Stimulated activated CD4-positive, alpha-beta T cell treated with anti-CD3 and anti-CD28 coated beads, Interleukin-4, amount 100 ng/mL, for 48 hours (primary cell): ENCODE data around the gene CYREN.
"Not testable (repeated sequence)": the region's sequence is repeated elsewhere in the genome, so short reads cannot be mapped to it uniquely, and the experiment has no call there.

Experiments used
- DNase-seq, 2 donors: peaks; one replicate each; pipeline ENCODE4 v3.0.0-alpha.2; 2020; ENCODE audit warnings: low read depth in 2 of 2

The CYREN gene

GRCh38 chr7:135159359-135160085 lies 11.0 kb downstream of the CYREN start:
- DNase-seq: no peak

DNA sequence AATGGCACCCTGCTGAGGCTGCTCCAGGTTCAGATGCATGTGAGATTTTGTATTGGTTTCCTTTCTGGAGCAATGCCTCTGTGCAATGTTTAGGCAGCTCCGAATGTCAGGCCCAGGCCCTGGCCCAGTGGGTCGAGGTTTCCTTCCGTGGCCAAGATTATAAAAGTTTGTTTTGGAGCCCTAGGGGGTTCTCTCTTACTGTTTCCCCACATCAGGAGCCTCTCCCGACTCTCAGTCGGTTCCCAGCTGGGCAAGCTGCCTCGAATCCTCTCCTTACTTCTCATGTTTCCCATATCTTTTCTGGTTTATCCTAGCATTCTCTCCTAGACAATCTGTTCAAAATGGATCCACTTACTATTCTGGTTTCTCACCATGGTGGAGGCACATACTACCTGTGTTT lies 11.6 kb downstream of the CYREN start:
- no peak for DNase-seq

- DNase-seq: no peak
Observed at GRCh38 chr7:135158141-135158655, 12.3 kb downstream of the CYREN start.

GRCh38 chr7:135156290-135156689 lies 14.2 kb downstream of the CYREN start:
- no peak for DNase-seq

GRCh38 chr7:135154734-135155133 lies 15.8 kb downstream of the CYREN start:
- DNase-seq: no peak

DNA sequence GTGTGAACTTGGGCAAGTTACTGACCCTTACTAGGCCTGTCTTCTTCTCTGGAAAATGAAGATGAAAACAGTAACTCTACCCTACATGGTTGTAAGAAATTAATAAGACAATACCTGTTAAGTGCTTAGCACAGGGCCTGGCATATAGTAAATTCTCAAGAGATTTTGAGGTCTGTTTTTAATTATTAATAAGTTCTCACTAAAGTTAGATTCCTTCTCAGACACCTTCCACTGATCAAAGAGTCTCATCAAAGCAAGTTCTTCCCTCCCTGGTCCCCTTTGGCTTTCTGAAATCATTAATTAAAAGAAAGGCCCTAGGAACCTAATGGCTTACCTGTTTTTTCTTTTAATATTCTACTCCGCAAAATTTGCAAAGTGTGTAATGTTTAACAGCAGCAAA lies 18.1 kb downstream of the CYREN start:
- DNase-seq: no peak

DNA sequence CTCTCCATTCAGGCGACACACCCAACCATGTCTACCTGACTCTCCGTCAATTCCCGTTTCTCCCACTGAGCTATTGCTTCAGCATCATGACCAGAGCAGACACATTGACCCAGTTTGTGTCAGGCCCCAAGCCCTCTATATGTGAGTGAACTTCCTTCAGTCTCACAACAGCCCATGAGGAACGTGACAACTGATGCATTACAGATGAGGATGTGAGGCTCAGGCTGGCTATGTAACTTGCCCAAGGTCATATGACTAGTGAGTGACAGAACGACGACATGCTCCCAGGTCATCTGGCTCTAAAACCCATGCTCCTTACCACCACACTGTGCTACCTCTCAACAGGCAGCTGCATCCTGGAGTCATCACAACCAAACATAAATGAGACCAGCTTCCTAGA lies 19.0 kb downstream of the CYREN start:
- no peak for DNase-seq

GRCh38 chr7:135151132-135151531 lies 19.4 kb downstream of the CYREN start:
- no peak for DNase-seq

DNA sequence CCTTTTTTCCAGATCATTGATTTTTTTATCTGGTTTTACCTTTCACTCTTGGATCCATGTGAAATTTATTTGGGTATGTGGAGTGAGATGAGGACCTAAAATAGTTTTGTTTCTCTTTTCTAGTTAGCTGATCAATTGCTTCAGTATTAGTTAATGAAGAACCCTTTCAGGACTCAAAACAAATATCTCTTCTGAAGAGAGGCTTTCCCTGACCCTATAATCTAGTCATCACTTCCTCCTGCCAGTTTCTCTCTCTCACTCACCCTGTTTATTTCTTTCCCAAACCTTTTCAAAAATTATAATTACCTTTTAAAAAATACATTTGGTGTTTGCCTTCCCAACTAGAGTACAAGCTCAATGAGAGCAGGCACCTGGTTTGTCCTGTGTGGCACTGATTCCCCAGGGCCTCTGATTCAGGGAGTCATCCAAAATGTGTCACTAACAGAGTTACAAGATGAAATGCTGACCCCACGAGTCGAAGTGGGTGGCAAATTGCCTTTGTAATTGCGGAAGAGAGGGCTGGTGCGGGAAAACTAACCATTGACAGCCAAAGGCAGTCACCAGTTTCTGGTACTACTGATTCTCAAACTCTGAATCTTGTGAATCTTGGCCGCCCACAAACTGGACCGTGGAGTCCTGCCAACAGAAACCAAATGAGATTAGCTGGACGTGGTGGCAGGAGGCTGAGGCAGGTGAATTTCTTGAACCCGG lies 20.3 kb downstream of the CYREN start:
- no peak for DNase-seq

DNA sequence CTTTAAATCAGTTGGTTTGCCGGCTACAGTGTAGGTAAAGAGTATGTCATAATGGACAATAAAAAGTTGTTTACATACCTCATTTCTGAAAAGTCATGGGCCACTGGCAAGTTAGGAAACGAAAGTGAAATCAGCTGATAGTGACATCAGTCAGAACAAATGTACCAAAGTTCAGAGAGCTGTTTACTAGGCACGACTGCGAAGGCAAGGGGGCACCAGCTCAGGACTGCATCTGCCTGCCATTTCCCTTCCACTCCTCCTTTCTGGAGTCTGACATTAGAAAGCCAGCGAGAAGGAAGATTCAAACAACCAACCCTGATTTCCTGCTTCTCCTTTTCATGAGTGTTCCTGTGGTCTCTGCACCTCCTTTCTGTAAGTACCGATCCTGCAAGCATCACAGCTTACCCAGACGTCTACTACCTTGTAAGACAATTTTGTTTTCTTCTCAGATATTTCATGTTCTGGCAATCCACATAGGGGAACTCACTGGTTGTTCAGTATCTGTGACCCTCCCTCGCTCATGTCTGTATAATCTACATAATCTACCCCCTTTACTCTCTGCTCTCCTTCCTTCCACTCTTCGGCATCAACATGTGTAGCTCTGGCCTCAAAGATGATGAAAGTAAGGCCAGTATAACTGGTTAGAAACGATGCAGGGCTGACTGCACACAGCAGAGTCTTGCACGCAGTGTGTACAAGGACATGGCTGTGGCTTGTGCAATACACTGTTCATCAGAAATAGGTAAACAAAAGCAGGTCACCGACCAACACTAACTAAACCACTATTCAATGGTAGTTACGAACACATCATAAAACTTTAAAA lies 22.4 kb downstream of the CYREN start, which contains the start of gene TMEM140:
Gene TMEM140 (plus strand): TSS at position 174 of the 823 bp plus-strand sequence. CDS start 16,370 bp downstream, outside the sequence.
- DNase-seq: no peak

- DNase-seq: no peak
Observed at GRCh38 chr7:135147341-135147898, 23.1 kb downstream of the CYREN start.

GRCh38 chr7:135143885-135144668 lies 26.4 kb downstream of the CYREN start:
- DNase-seq: no peak

DNA sequence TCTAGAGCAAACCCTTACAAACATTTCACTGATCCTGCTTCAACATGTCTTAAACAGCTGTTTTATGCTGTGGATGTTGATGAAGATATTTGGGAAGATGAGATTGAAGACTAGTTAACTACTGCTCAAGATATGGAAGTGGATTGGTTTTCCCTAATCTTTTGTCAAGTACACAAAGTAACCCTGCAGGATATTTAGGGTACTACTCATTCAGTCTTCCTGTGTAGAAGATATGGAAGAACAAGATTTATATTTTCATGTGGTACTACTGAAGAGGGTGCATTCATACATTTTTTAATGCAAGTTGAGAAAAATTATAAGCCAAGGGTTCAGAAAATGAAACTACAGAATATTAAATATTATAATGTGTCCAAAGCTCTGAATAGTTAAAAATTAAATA lies 40.9 kb downstream of the CYREN start:
- DNase-seq: no peak

- no peak for DNase-seq
Observed at GRCh38 chr7:135128931-135129330, 41.6 kb downstream of the CYREN start.

DNA sequence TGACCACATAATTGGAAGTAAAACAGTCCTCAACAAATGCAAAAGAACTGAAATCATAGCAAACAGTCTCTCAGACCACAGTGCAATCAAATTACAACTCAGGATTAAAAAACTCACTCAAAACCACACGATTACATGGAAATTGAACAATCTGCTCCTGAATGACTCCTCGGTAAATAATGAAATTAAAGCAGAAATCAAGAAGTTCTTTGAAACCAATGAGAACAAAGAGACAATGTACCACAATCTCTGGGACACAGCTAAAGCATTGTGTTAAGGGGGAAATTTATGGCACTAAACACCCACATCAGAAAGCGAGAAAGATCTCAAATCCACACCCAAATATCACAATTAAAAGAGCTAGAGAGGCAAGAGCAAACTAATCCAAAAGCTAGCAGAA lies 45.9 kb downstream of the CYREN start:
- not testable (repeated sequence) for DNase-seq

GRCh38 chr7:135121868-135122267 lies 48.6 kb downstream of the CYREN start:
- DNase-seq: no peak

- DNase-seq: no peak
Observed at GRCh38 chr7:135117096-135117495, 53.4 kb downstream of the CYREN start.
